ENCODE results near the gene GTSF1L.

DNA sequence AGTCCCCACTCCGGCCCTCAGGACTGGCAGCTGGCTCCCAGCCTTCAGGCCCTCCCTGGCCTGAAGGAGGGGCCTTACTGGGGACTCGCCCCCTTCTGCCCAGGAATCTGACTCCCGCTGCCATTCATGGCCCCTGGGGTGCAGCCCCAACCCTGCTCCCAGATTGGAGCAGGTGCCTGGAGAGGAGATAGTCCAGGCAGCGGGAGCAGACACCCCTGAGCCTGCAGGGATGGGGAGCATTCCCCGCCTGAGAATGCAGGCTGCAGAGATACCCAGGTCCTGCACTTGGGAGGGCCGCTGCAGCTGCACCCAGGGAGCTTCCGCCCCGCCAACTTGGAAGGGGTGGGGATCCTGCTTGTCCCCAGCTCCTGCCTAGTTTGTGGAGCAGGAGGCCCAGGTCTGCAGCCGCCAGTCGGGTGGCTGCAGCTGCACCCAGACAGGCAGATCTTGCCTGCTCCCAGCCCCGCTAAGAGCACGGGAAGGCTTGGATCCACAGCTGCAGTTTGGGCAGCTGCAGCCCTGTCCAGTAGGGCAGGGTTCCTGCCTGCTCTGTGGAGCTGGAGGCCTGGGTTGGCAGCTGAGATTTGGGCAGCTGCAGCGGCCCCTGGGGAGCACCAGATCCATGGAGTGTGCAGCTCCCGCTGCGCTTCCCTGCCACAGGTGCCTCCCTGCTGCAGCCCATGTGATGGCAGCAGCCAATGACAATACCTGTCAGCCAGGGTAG lies 5.2 kb downstream of the GTSF1L start:
- no peak for TF ChIP-seq CTCF (IDR thresholded peaks at IDR 0.05)
- TF ChIP-seq EZH2phosphoT487 (IDR thresholded peaks at IDR 0.05) = no peak

Data from neural progenitor cell (in vitro differentiated cells).